ENCODE measurements around the gene RBBP8NL.

RBBP8NL gene

DNA sequence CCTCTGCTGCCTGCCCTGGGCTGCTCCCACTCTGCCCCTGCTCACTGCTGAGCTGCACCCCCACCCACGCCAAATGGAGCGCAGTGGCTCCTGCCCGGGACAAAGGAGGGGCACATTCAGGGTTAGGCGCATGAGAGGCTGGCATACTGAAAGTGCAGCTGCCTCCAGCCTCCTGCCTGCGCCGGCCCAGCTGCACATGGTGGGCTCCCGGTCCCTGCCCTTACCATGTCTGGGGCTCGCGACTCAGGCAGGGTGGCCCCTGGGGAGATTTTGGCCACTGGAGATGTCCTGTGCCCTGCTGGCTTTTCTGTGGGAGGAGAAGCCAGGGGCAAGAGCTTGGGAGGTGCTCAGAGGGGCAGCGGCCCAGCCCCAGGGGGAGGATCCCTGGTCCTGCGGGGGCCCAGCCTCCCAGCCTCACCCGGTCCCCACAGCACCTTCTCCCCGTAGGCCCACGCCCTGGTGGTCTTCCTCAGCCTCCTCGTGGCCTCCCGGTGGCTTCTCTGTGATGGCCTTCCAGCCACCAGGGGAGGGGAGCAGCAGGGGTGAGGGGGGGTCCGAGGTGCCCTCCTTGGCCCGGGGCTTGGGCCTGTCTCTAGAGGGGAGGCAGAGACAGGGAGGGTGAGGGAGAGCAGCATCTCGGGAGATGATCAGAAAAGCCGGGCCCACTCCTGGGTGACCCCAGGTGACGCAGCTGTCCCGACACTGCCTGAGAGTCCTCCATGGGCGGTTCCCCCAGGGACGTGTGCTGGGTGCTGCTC lies 11.8 kb downstream of the RBBP8NL start:
- Histone ChIP-seq H3K27me3 (replicated peaks; ENCODE audit: insufficient read depth, low read length) (peaks cover 96% of the 10 kb centered on the region), H3F3A (ENCODE audit: insufficient read depth, low read length) (no peaks in the 10 kb centered on the region), H3K79me2 (ENCODE audit: low read length) (no peaks in the 10 kb centered on the region), H3K36me3 (replicated peaks; ENCODE audit: insufficient read depth, low read length) (no peaks in the 10 kb centered on the region), H3K4me2 (ENCODE audit: low read depth, low read length) (no peak overlapping the region), H3K4me1 (ENCODE audit: low read length) (no peaks in the 10 kb centered on the region), H3K9me3 (replicated peaks; ENCODE audit: insufficient read depth, low read length) (no peaks in the 10 kb centered on the region), H3K9me2 (replicated peaks; ENCODE audit: insufficient read depth, low read length) (no peaks in the 10 kb centered on the region), H4K20me1 (ENCODE audit: insufficient read depth, low read length) (no peaks in the 10 kb centered on the region), H3K27ac (ENCODE audit: low read length) (no peak overlapping the region), H3K9ac (ENCODE audit: low read length) (no peak overlapping the region), H3K4me3 (ENCODE audit: low read length) (no peak overlapping the region), H2AFZ (ENCODE audit: low read length) (no peak overlapping the region)
- DNase-seq = no peak
- TF ChIP-seq EZH2phosphoT487 (IDR thresholded peaks at IDR 0.05; ENCODE audit: low read length) = no peak
- no peak for TF ChIP-seq EZH2 (optimal IDR thresholded peaks at IDR 0.05; ENCODE audit: low read depth, low read length)
- TF ChIP-seq, protein P1, sequence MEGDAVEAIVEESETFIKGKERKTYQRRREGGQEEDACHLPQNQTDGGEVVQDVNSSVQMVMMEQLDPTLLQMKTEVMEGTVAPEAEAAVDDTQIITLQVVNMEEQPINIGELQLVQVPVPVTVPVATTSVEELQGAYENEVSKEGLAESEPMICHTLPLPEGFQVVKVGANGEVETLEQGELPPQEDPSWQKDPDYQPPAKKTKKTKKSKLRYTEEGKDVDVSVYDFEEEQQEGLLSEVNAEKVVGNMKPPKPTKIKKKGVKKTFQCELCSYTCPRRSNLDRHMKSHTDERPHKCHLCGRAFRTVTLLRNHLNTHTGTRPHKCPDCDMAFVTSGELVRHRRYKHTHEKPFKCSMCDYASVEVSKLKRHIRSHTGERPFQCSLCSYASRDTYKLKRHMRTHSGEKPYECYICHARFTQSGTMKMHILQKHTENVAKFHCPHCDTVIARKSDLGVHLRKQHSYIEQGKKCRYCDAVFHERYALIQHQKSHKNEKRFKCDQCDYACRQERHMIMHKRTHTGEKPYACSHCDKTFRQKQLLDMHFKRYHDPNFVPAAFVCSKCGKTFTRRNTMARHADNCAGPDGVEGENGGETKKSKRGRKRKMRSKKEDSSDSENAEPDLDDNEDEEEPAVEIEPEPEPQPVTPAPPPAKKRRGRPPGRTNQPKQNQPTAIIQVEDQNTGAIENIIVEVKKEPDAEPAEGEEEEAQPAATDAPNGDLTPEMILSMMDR (IDR thresholded peaks at IDR 0.05; ENCODE audit: low read length) = no peak

DNA sequence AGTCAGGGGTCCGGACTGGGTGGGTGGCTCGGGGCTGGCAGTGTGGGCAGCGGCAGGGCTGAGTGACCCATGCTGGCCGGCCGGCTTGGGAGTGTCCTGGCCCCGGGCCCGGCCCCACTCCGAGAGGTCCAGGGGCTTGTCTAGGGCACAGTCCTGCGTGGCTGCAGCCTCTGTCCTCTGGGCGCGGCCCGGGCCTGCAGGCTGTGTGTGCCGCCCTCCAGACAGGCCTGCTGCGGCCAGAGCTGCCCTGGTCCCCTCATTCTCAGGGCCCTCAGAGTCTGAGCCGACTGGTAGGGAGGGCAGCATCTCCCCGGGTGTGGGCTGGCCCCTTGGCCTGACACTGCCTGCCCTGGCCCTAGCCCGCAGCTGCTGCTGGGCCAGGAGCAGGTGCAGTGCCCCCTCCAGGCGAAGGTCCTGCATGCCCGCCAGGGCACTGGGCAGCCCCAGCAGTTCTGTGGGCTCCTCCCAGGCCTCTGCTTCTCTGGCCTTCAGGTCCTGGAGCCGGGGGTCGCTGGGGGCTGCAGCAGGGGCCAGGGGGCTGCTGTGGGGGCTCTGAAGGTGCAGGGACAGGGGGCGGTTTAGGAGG lies 13.3 kb downstream of the RBBP8NL start:
- no peaks in the 10 kb centered on the region for H3K9me3 ChIP-seq (replicated peaks; ENCODE audit: insufficient read depth, low read length)
- no peak for DNase-seq

DNA sequence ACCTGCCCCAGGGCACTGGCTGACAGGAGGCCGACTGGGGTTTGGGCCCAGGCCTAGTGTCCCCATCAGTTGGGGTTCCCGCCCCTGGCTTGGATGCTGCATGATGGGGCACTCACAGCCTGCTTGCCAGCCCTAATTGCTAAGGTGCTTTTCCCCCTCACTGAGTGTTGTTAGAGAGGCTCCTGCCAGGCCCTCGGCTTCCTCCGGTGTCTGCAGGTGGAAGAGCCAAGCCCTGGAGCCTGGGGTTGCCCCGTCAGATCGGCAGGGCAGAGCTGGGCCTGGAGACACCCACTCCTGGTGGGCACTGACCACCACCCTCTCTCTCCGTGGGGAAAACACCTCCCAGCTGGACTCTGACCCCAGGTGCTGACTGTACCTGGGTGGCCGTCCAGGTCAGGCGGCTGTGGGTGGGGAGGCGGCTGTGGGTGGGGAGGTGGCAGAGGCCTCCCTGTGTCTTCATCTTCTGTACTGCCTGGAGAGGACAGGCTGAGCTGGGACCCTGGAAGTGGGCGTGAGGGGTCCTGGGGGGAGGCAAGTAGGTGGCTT lies 14.2 kb downstream of the RBBP8NL start:
- no peak for TF ChIP-seq EZH2phosphoT487 (IDR thresholded peaks at IDR 0.05; ENCODE audit: low read length)
- no peak for TF ChIP-seq EZH2 (optimal IDR thresholded peaks at IDR 0.05; ENCODE audit: low read depth, low read length)
- TF ChIP-seq, protein P1 (IDR thresholded peaks at IDR 0.05; ENCODE audit: low read length) = no peak
- Histone ChIP-seq H3K9me3 (replicated peaks; ENCODE audit: insufficient read depth, low read length) (no peaks in the 10 kb centered on the region), H3K4me1 (ENCODE audit: low read length) (peaks cover 7% of the 10 kb centered on the region; the same call in 1 of the 2 replicates), H3K4me3 (ENCODE audit: low read length) (no peak overlapping the region), H3K27ac (ENCODE audit: low read length) (no peak overlapping the region), H3K4me2 (ENCODE audit: low read depth, low read length) (no peak overlapping the region), H3K36me3 (replicated peaks; ENCODE audit: insufficient read depth, low read length) (no peaks in the 10 kb centered on the region), H3K79me2 (ENCODE audit: low read length) (no peaks in the 10 kb centered on the region), H2AFZ (ENCODE audit: low read length) (no peak overlapping the region), H3K9ac (ENCODE audit: low read length) (no peak overlapping the region), H3K27me3 (replicated peaks; ENCODE audit: insufficient read depth, low read length) (peaks cover 72% of the 10 kb centered on the region), H3F3A (ENCODE audit: insufficient read depth, low read length) (no peaks in the 10 kb centered on the region), H4K20me1 (ENCODE audit: insufficient read depth, low read length) (no peaks in the 10 kb centered on the region), H3K9me2 (replicated peaks; ENCODE audit: insufficient read depth, low read length) (no peaks in the 10 kb centered on the region)
- no peak for DNase-seq

More for the DNA sequence above, 13.3 kb downstream of the RBBP8NL start:
- Histone ChIP-seq H3K36me3 (replicated peaks; ENCODE audit: insufficient read depth, low read length) (no peaks in the 10 kb centered on the region), H3K9me2 (replicated peaks; ENCODE audit: insufficient read depth, low read length) (no peaks in the 10 kb centered on the region), H3K79me2 (ENCODE audit: low read length) (no peaks in the 10 kb centered on the region), H2AFZ (ENCODE audit: low read length) (no peak overlapping the region), H3K27ac (ENCODE audit: low read length) (no peak overlapping the region), H3K27me3 (replicated peaks; ENCODE audit: insufficient read depth, low read length) (peaks cover 81% of the 10 kb centered on the region), H3K4me3 (ENCODE audit: low read length) (no peak overlapping the region), H4K20me1 (ENCODE audit: insufficient read depth, low read length) (no peaks in the 10 kb centered on the region), H3F3A (ENCODE audit: insufficient read depth, low read length) (no peaks in the 10 kb centered on the region), H3K9ac (ENCODE audit: low read length) (no peak overlapping the region), H3K4me2 (ENCODE audit: low read depth, low read length) (no peak overlapping the region), H3K4me1 (ENCODE audit: low read length) (peaks cover 7% of the 10 kb centered on the region; the same call in 1 of the 2 replicates)
- TF ChIP-seq EZH2phosphoT487 (IDR thresholded peaks at IDR 0.05; ENCODE audit: low read length) = no peak
- TF ChIP-seq, protein P1 (IDR thresholded peaks at IDR 0.05; ENCODE audit: low read length) = peak; percentile 23
